Gastrocnemius medialis (tissue), 4 donors: ENCODE results near the gene CAMTA1. TPM values are rescaled to one million over a fixed set of nuclear protein-coding genes. Genes with fewer than 3 reads are reported as not detected.

ENCODE experiments used
- ATAC-seq, 2 donors: fragments of 150-250 bp; one replicate each; pipeline ENCODE4 v1.9.1; 2016
- DNase-seq, 2 donors: peaks; one replicate each; pipeline ENCODE4 v3.0.0-alpha.2; 2019
- H3K27ac ChIP-seq, 4 donors: fragments of 200-600 bp; sonication (generic); 1 replicate in 1 of 4; 2 replicates in 3 of 4; pipeline ENCODE4 v1.5.1; 2016 to 2018; ENCODE audit warnings: mild to moderate bottlenecking in 2 of 4, moderate library complexity in 1 of 4
- H3K27me3 ChIP-seq, 3 donors: fragments of 200-600 bp; sonication (generic) in 2 of 3; 1 replicate in 1 of 3; 2 replicates in 2 of 3; pipeline versions ENCODE4 v1.5.1 to v1.6.0; 2016 to 2019; ENCODE audit warnings: mild to moderate bottlenecking in 1 of 3, moderate library complexity in 1 of 3
- H3K36me3 ChIP-seq, 2 donors: fragments of 200-600 bp; sonication (generic) in 1 of 2; one replicate each; pipeline ENCODE4 v1.5.1; 2017 to 2018
- H3K4me1 ChIP-seq, 2 donors: fragments of 200-600 bp; sonication (generic) in 1 of 2; one replicate each; pipeline ENCODE4 v1.5.1; 2016 to 2017; ENCODE audit warnings: mild to moderate bottlenecking in 2 of 2
- H3K4me3 ChIP-seq, 4 donors: fragments of 200-600 bp; sonication (generic) in 3 of 4; 1 replicate in 1 of 4; 2 replicates in 3 of 4; pipeline ENCODE4 v1.5.1; 2016 to 2019; ENCODE audit warnings: mild to moderate bottlenecking in 2 of 4
- H3K9me3 ChIP-seq, 3 donors: fragments of 200-600 bp; sonication (generic) in 2 of 3; 1 replicate in 1 of 3; 2 replicates in 2 of 3; pipeline ENCODE4 v1.5.1; 2016 to 2019
- POLR2A ChIP-seq, 2 donors: fragments of 450-650 bp; IDR thresholded peaks; one replicate each; pipeline ENCODE4 v1.6.1; 2017; ENCODE audit warnings: antibody characterized with exemption in 2 of 2, mild to moderate bottlenecking in 2 of 2, moderate library complexity in 2 of 2
- in situ Hi-C, 4 donors: fragments of 200-750 bp; cut with MboI; loops; one replicate each; pipeline versions ENCODE4 v1.15.0 to v1.8.0; 2017; ENCODE audit warnings: low sequenced_read_pairs in 4 of 4
- intact Hi-C: fragments of 100-400 bp; cut with DNase I; formaldehyde crosslinking; loops from one replicate; pipeline ENCODE4 v1.15.1; 2023; ENCODE audit warnings: low total_unique reads
- total RNA-seq, 4 donors: library from RNA; depleted of rRNA; stranded (reverse); fragments of >200 nt; gene quantifications; one replicate each; pipeline versions ENCODE4 v1.1.0 to v1.2.3, GENCODE V29; 2016
- TF ChIP-seq, protein P1 (sequence below), 5 experiments: fragments of 450-650 bp in 3 of 5; fragments of 200-600 bp in 2 of 5; sonication (generic) in 2 of 5; IDR thresholded peaks in 4 of 5; conservative IDR thresholded peaks in 1 of 5; 1 replicate in 4 of 5; 2 replicates in 1 of 5; pipeline ENCODE4 v1.5.1; 2016 to 2019; ENCODE audit warnings: antibody characterized with exemption in 5 of 5, mild to moderate bottlenecking in 3 of 5, moderate library complexity in 3 of 5

Gene CAMTA1
- total RNA-seq, 4 donors from 2014 or later = 60.5 to 113 (median 70.4) TPM

GRCh38 chr1:7526196-7526866 lies 741.1 kb downstream of the CAMTA1 start:
- intact Hi-C loops = no loop called here

DNA sequence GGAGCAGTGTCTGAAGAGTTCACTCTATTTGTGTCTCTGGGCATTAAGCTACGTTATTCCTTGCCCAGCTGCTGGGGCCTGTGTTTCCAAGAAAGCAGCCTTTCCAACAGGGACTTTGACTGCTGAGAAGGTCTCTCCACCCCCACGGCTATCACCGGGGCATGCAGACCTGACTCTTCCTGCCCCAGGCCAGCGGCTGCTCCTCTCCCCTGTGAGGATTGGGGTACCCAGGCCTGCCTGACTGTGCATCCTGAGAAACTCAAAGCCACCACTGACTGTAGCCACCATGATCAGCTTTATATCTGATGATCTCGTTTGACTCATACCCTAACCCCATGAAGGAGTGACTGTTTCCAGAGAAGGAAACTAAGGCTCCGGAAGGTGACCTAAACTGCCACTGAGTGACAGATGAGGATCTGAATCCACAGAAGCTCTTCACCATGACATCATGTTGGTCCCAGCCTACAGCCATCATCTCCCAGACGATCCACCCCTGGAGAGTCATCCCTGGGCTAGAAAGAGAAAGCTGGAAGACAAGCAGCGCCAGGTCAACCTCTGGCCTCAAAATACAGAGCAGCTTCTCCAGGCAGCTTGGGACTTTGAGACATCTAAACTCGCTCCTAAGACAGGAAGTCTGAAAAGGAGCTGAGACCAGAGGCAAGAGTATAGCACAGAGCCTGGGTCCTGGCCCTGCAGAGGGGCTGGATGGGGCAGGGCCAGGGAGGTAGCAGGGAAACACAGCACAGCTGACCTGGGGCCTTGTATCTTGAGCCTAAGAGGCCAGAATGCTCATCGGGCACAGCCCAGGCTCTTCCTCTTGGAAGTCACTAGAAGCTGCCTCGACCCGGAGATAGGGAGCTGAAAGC lies 741.8 kb downstream of the CAMTA1 start:
- in situ Hi-C loops (no loop called here), intact Hi-C loops (no loop called here)
- no peaks in the 10 kb centered on the region for H3K4me1 ChIP-seq
- no peaks in the 10 kb centered on the region for H3K36me3 ChIP-seq
- no peak for TF ChIP-seq POLR2A (IDR thresholded peaks at IDR 0.05)
- TF ChIP-seq, protein P1, sequence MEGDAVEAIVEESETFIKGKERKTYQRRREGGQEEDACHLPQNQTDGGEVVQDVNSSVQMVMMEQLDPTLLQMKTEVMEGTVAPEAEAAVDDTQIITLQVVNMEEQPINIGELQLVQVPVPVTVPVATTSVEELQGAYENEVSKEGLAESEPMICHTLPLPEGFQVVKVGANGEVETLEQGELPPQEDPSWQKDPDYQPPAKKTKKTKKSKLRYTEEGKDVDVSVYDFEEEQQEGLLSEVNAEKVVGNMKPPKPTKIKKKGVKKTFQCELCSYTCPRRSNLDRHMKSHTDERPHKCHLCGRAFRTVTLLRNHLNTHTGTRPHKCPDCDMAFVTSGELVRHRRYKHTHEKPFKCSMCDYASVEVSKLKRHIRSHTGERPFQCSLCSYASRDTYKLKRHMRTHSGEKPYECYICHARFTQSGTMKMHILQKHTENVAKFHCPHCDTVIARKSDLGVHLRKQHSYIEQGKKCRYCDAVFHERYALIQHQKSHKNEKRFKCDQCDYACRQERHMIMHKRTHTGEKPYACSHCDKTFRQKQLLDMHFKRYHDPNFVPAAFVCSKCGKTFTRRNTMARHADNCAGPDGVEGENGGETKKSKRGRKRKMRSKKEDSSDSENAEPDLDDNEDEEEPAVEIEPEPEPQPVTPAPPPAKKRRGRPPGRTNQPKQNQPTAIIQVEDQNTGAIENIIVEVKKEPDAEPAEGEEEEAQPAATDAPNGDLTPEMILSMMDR (IDR thresholded peaks at IDR 0.05 in 4 of 5, conservative IDR thresholded peaks at IDR 0.05 in 1 of 5) = no peak
- no peak for ATAC-seq
- no peak for DNase-seq
- no peak overlapping the region for H3K27ac ChIP-seq
- H3K9me3 ChIP-seq = no peaks in the 10 kb centered on the region
- H3K4me3 ChIP-seq = no peak overlapping the region
- H3K27me3 ChIP-seq = peaks cover 0 to 2% (median 0%) of the 10 kb centered on the region in 3 donors

More at GRCh38 chr1:7526196-7526866, 741.1 kb downstream of the CAMTA1 start:
- H3K4me1 ChIP-seq = no peaks in the 10 kb centered on the region
- H3K27me3 ChIP-seq = peaks cover 0 to 2% (median 0%) of the 10 kb centered on the region in 3 donors
- no peak for ATAC-seq
- in situ Hi-C loops = no loop called here
- DNase-seq = no peak
- no peaks in the 10 kb centered on the region for H3K9me3 ChIP-seq
- H3K4me3 ChIP-seq = no peak overlapping the region
- H3K36me3 ChIP-seq = no peaks in the 10 kb centered on the region
- no peak for TF ChIP-seq POLR2A (IDR thresholded peaks at IDR 0.05)
- TF ChIP-seq, protein P1 (IDR thresholded peaks at IDR 0.05 in 4 of 5, conservative IDR thresholded peaks at IDR 0.05 in 1 of 5) = no peak
- no peak overlapping the region for H3K27ac ChIP-seq

DNA sequence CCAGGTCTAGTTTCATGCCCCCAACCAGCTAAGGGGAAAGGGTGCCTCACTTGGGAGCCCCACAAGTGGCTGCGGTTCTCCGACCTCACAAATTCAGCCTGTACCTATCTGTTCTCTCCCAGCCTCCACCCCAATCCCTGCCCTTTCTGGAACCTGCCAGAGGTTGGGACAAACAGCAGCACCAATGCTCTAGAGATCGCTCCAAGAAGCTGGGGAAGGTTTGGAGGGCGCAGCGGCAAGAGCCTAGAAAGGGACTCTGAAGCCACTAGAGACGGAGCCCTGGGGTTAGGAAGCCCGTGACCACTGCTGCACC lies 742.4 kb downstream of the CAMTA1 start:
- intact Hi-C loops (no loop called here), in situ Hi-C loops (no loop called here)
- no peak overlapping the region for H3K4me3 ChIP-seq
- no peaks in the 10 kb centered on the region for H3K4me1 ChIP-seq
- ATAC-seq (no peak), DNase-seq (no peak)
- H3K9me3 ChIP-seq = no peaks in the 10 kb centered on the region
- no peaks in the 10 kb centered on the region for H3K36me3 ChIP-seq
- no peak for TF ChIP-seq POLR2A (IDR thresholded peaks at IDR 0.05)
- TF ChIP-seq, protein P1 (IDR thresholded peaks at IDR 0.05 in 4 of 5, conservative IDR thresholded peaks at IDR 0.05 in 1 of 5) = no peak
- H3K27me3 ChIP-seq = peaks cover 0 to 2% (median 0%) of the 10 kb centered on the region in 3 donors
- H3K27ac ChIP-seq = no peak overlapping the region

- TF ChIP-seq, protein P1 (IDR thresholded peaks at IDR 0.05 in 4 of 5, conservative IDR thresholded peaks at IDR 0.05 in 1 of 5) = no peak
- no peak for TF ChIP-seq POLR2A (IDR thresholded peaks at IDR 0.05)
- H3K9me3 ChIP-seq = no peaks in the 10 kb centered on the region
- no peaks in the 10 kb centered on the region for H3K4me1 ChIP-seq
- no peaks in the 10 kb centered on the region for H3K36me3 ChIP-seq
- H3K4me3 ChIP-seq = no peak overlapping the region
- in situ Hi-C loops = no loop called here
- DNase-seq (no peak), ATAC-seq (no peak)
- H3K27ac ChIP-seq = no peak overlapping the region
- H3K27me3 ChIP-seq = peaks cover 0 to 2% (median 0%) of the 10 kb centered on the region in 3 donors
- intact Hi-C loops = no loop called here
Measured at GRCh38 chr1:7528386-7529198, 743.3 kb downstream of the CAMTA1 start.
